Naive thymus-derived CD4-positive, alpha-beta T cell (primary cell): Measurements from ENCODE around the gene HSPB7. TPM values are rescaled to one million over a fixed set of nuclear protein-coding genes. Genes with fewer than 3 reads are reported as not detected.
"Not testable (repeated sequence)": the region's sequence is repeated elsewhere in the genome, so short reads cannot be mapped to it uniquely, and the experiment has no call there.

Experiments
- ATAC-seq: fragments of 150-1000 bp; cut with Tn5 transposase; 2 replicates; pipeline ENCODE4 v1.10.0; 2021; ENCODE audit warnings: mild to moderate bottlenecking, moderate library complexity
- CTCF ChIA-PET: fragments of 350-600 bp; sonication (Branson Sonifier 250); formaldehyde crosslinking; loops from one replicate; lab custom pipeline; 2021; ENCODE audit warnings: antibody characterized with exemption; lab: Charles Lee
- POLR2A ChIA-PET: fragments of 350-600 bp; sonication (Branson Sonifier 250); formaldehyde crosslinking; loops from one replicate; lab custom pipeline; 2021; ENCODE audit warnings: antibody characterized with exemption, inconsistent platforms; lab: Charles Lee
- DNase-seq, 9 donors: peaks; one replicate each; pipeline versions ENCODE4 v3.0.0 to v3.0.0-alpha.2; 2020 to 2022; ENCODE audit warnings: mixed read lengths in 1 of 9
- H3K27ac ChIP-seq: one replicate; pipeline ENCODE4 v1.7.0; 2013; ENCODE audit warnings: mild to moderate bottlenecking, low read depth, low read length, moderate library complexity
- H3K27me3 ChIP-seq, 2 donors: one replicate each; pipeline ENCODE4 v1.7.0; 2013; ENCODE audit warnings: low read length in 2 of 2, mild to moderate bottlenecking in 2 of 2, moderate library complexity in 2 of 2; ENCODE audit not compliant: control insufficient read depth in 2 of 2, insufficient read depth in 2 of 2
- H3K36me3 ChIP-seq, 3 experiments: 1 replicate in 2 of 3; 2 replicates in 1 of 3; pipeline ENCODE4 v1.7.0; 2013; ENCODE audit warnings: low read length in 3 of 3, mild to moderate bottlenecking in 3 of 3, moderate library complexity in 1 of 3; ENCODE audit not compliant: insufficient read depth in 3 of 3, control insufficient read depth in 2 of 3
- H3K4me1 ChIP-seq, 2 donors: one replicate each; pipeline ENCODE4 v1.7.0; 2013; ENCODE audit warnings: low read length in 2 of 2, mild to moderate bottlenecking in 2 of 2, moderate library complexity in 1 of 2; ENCODE audit not compliant: control insufficient read depth in 2 of 2, insufficient read depth in 2 of 2
- H3K4me3 ChIP-seq: 2 replicates; pipeline ENCODE4 v1.7.0; 2013; ENCODE audit warnings: mild to moderate bottlenecking, low read length
- H3K9me3 ChIP-seq, 3 experiments: 1 replicate in 2 of 3; 2 replicates in 1 of 3; pipeline ENCODE4 v1.7.0; 2013; ENCODE audit warnings: low read length in 3 of 3; ENCODE audit not compliant: control insufficient read depth in 2 of 3
- H3K27ac Mint-ChIP-seq, 9 donors: one replicate each; pipeline ENCODE4 v1.8.0; 2020 to 2022; ENCODE audit warnings: mixed read lengths in 9 of 9, mild to moderate bottlenecking in 8 of 9, moderate library complexity in 5 of 9, inconsistent platforms in 2 of 9
- H3K27me3 Mint-ChIP-seq, 5 donors: one replicate each; pipeline ENCODE4 v1.8.0; 2021 to 2022; ENCODE audit warnings: mixed read lengths in 5 of 5, mild to moderate bottlenecking in 1 of 5
- H3K36me3 Mint-ChIP-seq, 5 donors: one replicate each; pipeline ENCODE4 v1.8.0; 2020 to 2022; ENCODE audit warnings: mixed read lengths in 5 of 5, mild to moderate bottlenecking in 3 of 5, inconsistent platforms in 1 of 5
- H3K4me1 Mint-ChIP-seq, 7 donors: one replicate each; pipeline ENCODE4 v1.8.0; 2020 to 2022; ENCODE audit warnings: mixed read lengths in 7 of 7, mild to moderate bottlenecking in 3 of 7, inconsistent platforms in 1 of 7
- H3K4me3 Mint-ChIP-seq, 10 donors: one replicate each; pipeline ENCODE4 v1.8.0; 2020 to 2022; ENCODE audit warnings: mild to moderate bottlenecking in 10 of 10, mixed read lengths in 10 of 10, moderate library complexity in 6 of 10, inconsistent platforms in 2 of 10
- H3K9me3 Mint-ChIP-seq, 11 donors: one replicate each; pipeline ENCODE4 v1.8.0; 2020 to 2022; ENCODE audit warnings: mixed read lengths in 11 of 11, mild to moderate bottlenecking in 4 of 11, inconsistent platforms in 1 of 11, moderate library complexity in 1 of 11
- intact Hi-C, 2 donors: fragments of 100-400 bp; cut with micrococcal nuclease; formaldehyde crosslinking; loops; one replicate each; pipeline ENCODE4 v1.15.1; 2023
- polyA plus RNA-seq, 2 donors: library from polyadenylated mRNA; unstranded; fragments of 300-500 nt; fragmentation: Illumina TruSeq; gene quantifications; one replicate each; pipeline ENCODE4 v1.2.3, GENCODE V29; 2021
- total RNA-seq, 6 experiments: library from RNA in 5 of 6; stranded (reverse) in 5 of 6; gene quantifications; 1 replicate in 5 of 6; 2 replicates in 1 of 6; pipeline ENCODE4 v1.2.3 and lab custom pipeline; 2021 to 2026

HSPB7 gene
- total and polyA plus RNA-seq, 7 experiments from 2014 or later: not detected

GRCh38 chr1:16063226-16063829 lies 45.5 kb upstream of the HSPB7 start:
- Histone ChIP-seq H3K4me3 (no peak overlapping the region), H3K36me3 (no peaks in the 10 kb centered on the region), H3K27ac (no peak overlapping the region), H3K4me1 (peaks cover 0 to 4% of the 10 kb centered on the region in 2 donors), H3K27me3 (no peaks in the 10 kb centered on the region), H3K9me3 (no peaks in the 10 kb centered on the region)
- DNase-seq: no peak
- H3K4me1 Mint-ChIP-seq: peaks cover 6 to 30% (median 9%) of the 10 kb centered on the region in 7 donors
- POLR2A ChIA-PET: no interaction called here
- H3K36me3 Mint-ChIP-seq: no peaks in the 10 kb centered on the region
- peaks cover 0 to 24% (median 8%) of the 10 kb centered on the region in 5 donors for H3K27me3 Mint-ChIP-seq
- CTCF ChIA-PET: no interaction called here
- no peaks in the 10 kb centered on the region for H3K9me3 Mint-ChIP-seq
- peak overlapping the region in 1 of 9 donors; percentile 67 for H3K27ac Mint-ChIP-seq
- ATAC-seq: no peak
- intact Hi-C loops: no loop called here
- H3K4me3 Mint-ChIP-seq: peak overlapping the region in 1 of 10 donors; percentile 76

- H3K36me3 Mint-ChIP-seq, POLR2A ChIA-PET, H3K9me3 Mint-ChIP-seq, H3K4me1 ChIP-seq, H3K36me3 ChIP-seq, H3K4me3 ChIP-seq, H3K4me3 Mint-ChIP-seq, CTCF ChIA-PET, intact Hi-C loops, ATAC-seq, DNase-seq, H3K27ac ChIP-seq, H3K27me3 ChIP-seq, H3K9me3 ChIP-seq: not testable (repeated sequence)
- Mint-ChIP-seq H3K27me3 (peaks cover 0 to 23% (median 8%) of the 10 kb centered on the region in 5 donors), H3K4me1 (peaks cover 6 to 28% (median 9%) of the 10 kb centered on the region in 7 donors), H3K27ac (peak overlapping the region in 1 of 9 donors; percentile 12)
Measured at GRCh38 chr1:16062687-16063075, 44.8 kb upstream of the HSPB7 start.

- H3K36me3 Mint-ChIP-seq, H3K36me3 ChIP-seq, H3K27ac ChIP-seq, H3K4me1 ChIP-seq, POLR2A ChIA-PET, CTCF ChIA-PET, H3K9me3 ChIP-seq, H3K27me3 ChIP-seq, H3K4me3 ChIP-seq, H3K9me3 Mint-ChIP-seq, H3K4me3 Mint-ChIP-seq, ATAC-seq, intact Hi-C loops, DNase-seq: not testable (repeated sequence)
- Mint-ChIP-seq H3K4me1 (peaks cover 6 to 25% (median 9%) of the 10 kb centered on the region in 7 donors), H3K27ac (peak overlapping the region in 1 of 9 donors; percentile 12), H3K27me3 (peaks cover 0 to 22% (median 8%) of the 10 kb centered on the region in 5 donors)
Measured at GRCh38 chr1:16061989-16062686, 44.3 kb upstream of the HSPB7 start.

GRCh38 chr1:16061266-16061665 lies 43.4 kb upstream of the HSPB7 start:
- Histone ChIP-seq H3K36me3 (no peaks in the 10 kb centered on the region), H3K4me3 (no peak overlapping the region), H3K27me3 (no peaks in the 10 kb centered on the region), H3K9me3 (no peaks in the 10 kb centered on the region), H3K27ac (no peak overlapping the region), H3K4me1 (peaks cover 0 to 4% of the 10 kb centered on the region in 2 donors)
- POLR2A ChIA-PET: no interaction called here
- Mint-ChIP-seq H3K27me3 (peaks cover 0 to 22% (median 8%) of the 10 kb centered on the region in 5 donors), H3K9me3 (no peaks in the 10 kb centered on the region), H3K4me3 (no peak overlapping the region), H3K4me1 (peaks cover 6 to 25% (median 9%) of the 10 kb centered on the region in 7 donors), H3K27ac (no peak overlapping the region), H3K36me3 (no peaks in the 10 kb centered on the region)
- intact Hi-C loops: no loop called here
- ATAC-seq (no peak), DNase-seq (no peak)
- CTCF ChIA-PET: interaction anchor here (1.2 kb wide), 1 partner anchor 125 kb away, joined by 3 read pairs; no protein-coding TSS in a partner anchor

GRCh38 chr1:16058394-16059120 lies 40.7 kb upstream of the HSPB7 start:
- H3K4me1 ChIP-seq, H3K36me3 Mint-ChIP-seq, CTCF ChIA-PET, intact Hi-C loops, H3K27ac Mint-ChIP-seq, H3K4me3 Mint-ChIP-seq, POLR2A ChIA-PET, ATAC-seq, H3K36me3 ChIP-seq, H3K27me3 ChIP-seq, H3K27ac ChIP-seq, H3K9me3 Mint-ChIP-seq, DNase-seq, H3K4me1 Mint-ChIP-seq, H3K9me3 ChIP-seq, H3K4me3 ChIP-seq, H3K27me3 Mint-ChIP-seq: not testable (repeated sequence)

GRCh38 chr1:16057314-16057915 lies 39.6 kb upstream of the HSPB7 start:
- ATAC-seq, intact Hi-C loops, H3K4me3 ChIP-seq, H3K27me3 ChIP-seq, H3K4me1 Mint-ChIP-seq, H3K27ac ChIP-seq, H3K27me3 Mint-ChIP-seq, H3K9me3 Mint-ChIP-seq, H3K4me1 ChIP-seq, H3K4me3 Mint-ChIP-seq, H3K27ac Mint-ChIP-seq, DNase-seq, H3K9me3 ChIP-seq, H3K36me3 Mint-ChIP-seq, POLR2A ChIA-PET, H3K36me3 ChIP-seq: not testable (repeated sequence)
- CTCF ChIA-PET: interaction anchor here (0.6 kb wide), 1 partner anchor 66 kb away, joined by 4 read pairs; no protein-coding TSS in a partner anchor
